Measurements from ENCODE around the gene DHX40.

GRCh38 chr17:59627770-59628171 is 62.4 kb downstream of the DHX40 start:
- TF ChIP-seq, protein P1, sequence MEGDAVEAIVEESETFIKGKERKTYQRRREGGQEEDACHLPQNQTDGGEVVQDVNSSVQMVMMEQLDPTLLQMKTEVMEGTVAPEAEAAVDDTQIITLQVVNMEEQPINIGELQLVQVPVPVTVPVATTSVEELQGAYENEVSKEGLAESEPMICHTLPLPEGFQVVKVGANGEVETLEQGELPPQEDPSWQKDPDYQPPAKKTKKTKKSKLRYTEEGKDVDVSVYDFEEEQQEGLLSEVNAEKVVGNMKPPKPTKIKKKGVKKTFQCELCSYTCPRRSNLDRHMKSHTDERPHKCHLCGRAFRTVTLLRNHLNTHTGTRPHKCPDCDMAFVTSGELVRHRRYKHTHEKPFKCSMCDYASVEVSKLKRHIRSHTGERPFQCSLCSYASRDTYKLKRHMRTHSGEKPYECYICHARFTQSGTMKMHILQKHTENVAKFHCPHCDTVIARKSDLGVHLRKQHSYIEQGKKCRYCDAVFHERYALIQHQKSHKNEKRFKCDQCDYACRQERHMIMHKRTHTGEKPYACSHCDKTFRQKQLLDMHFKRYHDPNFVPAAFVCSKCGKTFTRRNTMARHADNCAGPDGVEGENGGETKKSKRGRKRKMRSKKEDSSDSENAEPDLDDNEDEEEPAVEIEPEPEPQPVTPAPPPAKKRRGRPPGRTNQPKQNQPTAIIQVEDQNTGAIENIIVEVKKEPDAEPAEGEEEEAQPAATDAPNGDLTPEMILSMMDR (optimal IDR thresholded peaks at IDR 0.05 in 1 of 3, IDR thresholded peaks at IDR 0.05 in 1 of 3, conservative IDR thresholded peaks at IDR 0.05 in 1 of 3; ENCODE audit: extremely low read depth in 1 of 3, insufficient read depth in 2 of 3, low read length in 3 of 3) = no peak
- TF ChIP-seq EZH2 (IDR thresholded peaks at IDR 0.05; ENCODE audit: low read length) = no peak
